C4-2B (cell line): Measurements from ENCODE around the gene FRAS1.

Source experiments
- ZFX ChIP-seq: fragments of 450-650 bp; IDR thresholded peaks from 2 replicates; pipeline ENCODE4 v1.6.1; 2017
- TF ChIP-seq, protein P1 (sequence below): fragments of 450-650 bp; conservative IDR thresholded peaks from 2 replicates; pipeline ENCODE4 v1.5.1; 2017; ENCODE audit warnings: mild to moderate bottlenecking

DNA sequence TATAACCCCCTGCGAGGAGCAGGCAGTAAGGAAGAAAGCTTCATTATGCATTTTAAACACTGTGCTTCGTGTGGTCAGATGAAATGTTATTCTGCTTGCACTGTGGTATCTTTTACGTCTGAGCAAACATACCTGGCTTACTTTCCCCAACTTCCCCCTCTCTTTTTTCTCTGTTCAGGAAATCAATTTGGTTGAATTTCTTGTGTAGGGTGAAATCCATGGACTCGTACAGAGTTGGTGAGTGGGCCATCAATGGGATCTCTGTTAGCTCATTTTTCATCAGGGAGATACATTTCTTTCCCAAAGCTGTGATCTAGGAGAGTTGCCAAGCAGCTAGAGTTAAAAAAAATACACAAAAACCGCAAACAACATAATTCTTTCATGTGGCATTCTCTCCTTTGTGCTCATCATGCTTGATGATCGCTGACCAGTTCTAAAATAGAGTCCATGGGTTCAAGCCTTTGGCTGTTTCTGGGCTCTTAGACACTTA lies 98.5 kb downstream of the FRAS1 start:
- TF ChIP-seq, protein P1, sequence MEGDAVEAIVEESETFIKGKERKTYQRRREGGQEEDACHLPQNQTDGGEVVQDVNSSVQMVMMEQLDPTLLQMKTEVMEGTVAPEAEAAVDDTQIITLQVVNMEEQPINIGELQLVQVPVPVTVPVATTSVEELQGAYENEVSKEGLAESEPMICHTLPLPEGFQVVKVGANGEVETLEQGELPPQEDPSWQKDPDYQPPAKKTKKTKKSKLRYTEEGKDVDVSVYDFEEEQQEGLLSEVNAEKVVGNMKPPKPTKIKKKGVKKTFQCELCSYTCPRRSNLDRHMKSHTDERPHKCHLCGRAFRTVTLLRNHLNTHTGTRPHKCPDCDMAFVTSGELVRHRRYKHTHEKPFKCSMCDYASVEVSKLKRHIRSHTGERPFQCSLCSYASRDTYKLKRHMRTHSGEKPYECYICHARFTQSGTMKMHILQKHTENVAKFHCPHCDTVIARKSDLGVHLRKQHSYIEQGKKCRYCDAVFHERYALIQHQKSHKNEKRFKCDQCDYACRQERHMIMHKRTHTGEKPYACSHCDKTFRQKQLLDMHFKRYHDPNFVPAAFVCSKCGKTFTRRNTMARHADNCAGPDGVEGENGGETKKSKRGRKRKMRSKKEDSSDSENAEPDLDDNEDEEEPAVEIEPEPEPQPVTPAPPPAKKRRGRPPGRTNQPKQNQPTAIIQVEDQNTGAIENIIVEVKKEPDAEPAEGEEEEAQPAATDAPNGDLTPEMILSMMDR: no peak
- TF ChIP-seq ZFX: no peak
